DMS153 treated with DMSO at 0.1 percent for 48 hours (cell line): ENCODE results near the gene RAB21.
"Not testable (repeated sequence)": the region's sequence is repeated elsewhere in the genome, so short reads cannot be mapped to it uniquely, and the experiment has no call there.

ENCODE experiments used
- DNase-seq: peaks from one replicate; lab custom pipeline; 2025; ENCODE audit not compliant: unreplicated experiment; lab: John Stamatoyannopoulos, UW

Gene RAB21

GRCh38 chr12:71749666-71750065, 5.0 kb upstream of the RAB21 start:
- DNase-seq = no peak

GRCh38 chr12:71752891-71753290, 1.8 kb upstream of the RAB21 start:
- DNase-seq = no peak

- no peak for DNase-seq
These were observed 656 bp downstream of the RAB21 start for GRCh38 chr12:71755146-71755892.

GRCh38 chr12:71756054-71756690, 1.5 kb downstream of the RAB21 start:
- no peak for DNase-seq

GRCh38 chr12:71759941-71760340, 5.3 kb downstream of the RAB21 start:
- DNase-seq = no peak

- no peak for DNase-seq
These were observed 5.8 kb downstream of the RAB21 start for GRCh38 chr12:71760471-71760870.

GRCh38 chr12:71761354-71761753, 6.7 kb downstream of the RAB21 start:
- not testable (repeated sequence) for DNase-seq

- no peak for DNase-seq
These were observed 9.2 kb downstream of the RAB21 start for GRCh38 chr12:71763677-71764379.

GRCh38 chr12:71764587-71765321, 10.1 kb downstream of the RAB21 start:
- no peak for DNase-seq

- DNase-seq = no peak
These were observed 11.5 kb downstream of the RAB21 start for GRCh38 chr12:71766202-71766601.

GRCh38 chr12:71767183-71767582, 12.5 kb downstream of the RAB21 start:
- DNase-seq = no peak

GRCh38 chr12:71768900-71769299, 14.2 kb downstream of the RAB21 start:
- no peak for DNase-seq

- DNase-seq = no peak
These were observed 16.4 kb downstream of the RAB21 start for GRCh38 chr12:71771069-71771468.

- DNase-seq = no peak
These were observed 18.1 kb downstream of the RAB21 start for GRCh38 chr12:71772735-71773134.

GRCh38 chr12:71780237-71780822, 25.7 kb downstream of the RAB21 start:
- DNase-seq = peak; percentile 37

GRCh38 chr12:71782017-71782416, 27.4 kb downstream of the RAB21 start:
- DNase-seq = no peak

GRCh38 chr12:71786829-71787228, 32.2 kb downstream of the RAB21 start:
- no peak for DNase-seq

GRCh38 chr12:71787580-71787979, 32.9 kb downstream of the RAB21 start:
- DNase-seq = no peak

GRCh38 chr12:71790331-71790730, 35.7 kb downstream of the RAB21 start:
- DNase-seq = no peak

GRCh38 chr12:71791473-71792150, 36.9 kb downstream of the RAB21 start:
- DNase-seq = no peak
